Activated CD8-positive, alpha-beta memory T cell treated with anti-CD3 and anti-CD28 coated beads, Interleukin-2, amount 50 U/mL, for 48 hours (primary cell): ENCODE results near the gene IGFL2.
"Not testable (repeated sequence)": the region's sequence is repeated elsewhere in the genome, so short reads cannot be mapped to it uniquely, and the experiment has no call there.

Experiments
- DNase-seq: peaks from one replicate; pipeline ENCODE4 v3.0.0-alpha.2; 2020

Gene IGFL2

DNA sequence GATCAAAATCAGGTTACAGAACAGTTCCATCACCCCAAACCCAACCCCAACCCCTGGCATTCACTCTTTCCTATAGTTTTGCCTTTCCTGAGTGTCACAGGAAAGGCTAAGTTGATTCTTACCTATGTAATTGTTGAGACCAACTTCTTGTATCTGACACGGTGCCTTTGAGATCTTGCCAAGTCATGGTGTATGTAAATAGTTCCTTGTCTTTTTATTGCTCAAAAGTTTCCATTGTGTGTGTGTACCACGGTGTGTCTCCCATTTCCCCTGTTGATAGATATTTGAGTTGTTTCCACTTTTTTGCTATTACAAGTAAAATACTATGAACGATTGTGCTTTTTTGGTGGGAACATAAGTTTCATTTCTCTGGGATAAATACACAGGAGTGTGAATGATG lies 3.3 kb upstream of the IGFL2 start:
- DNase-seq = no peak

- DNase-seq = no peak
These were observed 785 bp upstream of the IGFL2 start for GRCh38 chr19:46147166-46147740.

- DNase-seq = no peak
These were observed 2.6 kb downstream of the IGFL2 start for GRCh38 chr19:46150606-46151005.

DNA sequence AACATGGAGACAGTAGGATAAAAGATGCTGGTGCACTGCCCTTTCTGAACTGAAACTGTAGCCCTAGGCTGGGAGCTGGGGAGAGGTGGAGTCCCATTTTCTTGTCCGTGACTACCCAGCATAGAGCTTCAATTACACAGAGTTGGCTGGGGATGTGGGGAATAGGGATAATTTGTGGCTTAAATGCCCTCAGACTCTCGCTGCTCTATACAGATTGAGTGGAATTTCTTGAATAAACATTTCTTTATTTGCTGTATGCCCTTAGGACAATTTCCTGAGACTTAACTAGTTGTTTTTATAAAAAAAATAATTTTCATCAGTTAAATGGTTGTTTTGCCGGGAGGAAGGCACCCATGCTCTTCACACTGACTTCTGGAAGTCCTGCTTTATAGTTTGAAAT lies 7.2 kb downstream of the IGFL2 start:
- DNase-seq = no peak

GRCh38 chr19:46159418-46160232 lies 11.6 kb downstream of the IGFL2 start:
- no peak for DNase-seq

DNA sequence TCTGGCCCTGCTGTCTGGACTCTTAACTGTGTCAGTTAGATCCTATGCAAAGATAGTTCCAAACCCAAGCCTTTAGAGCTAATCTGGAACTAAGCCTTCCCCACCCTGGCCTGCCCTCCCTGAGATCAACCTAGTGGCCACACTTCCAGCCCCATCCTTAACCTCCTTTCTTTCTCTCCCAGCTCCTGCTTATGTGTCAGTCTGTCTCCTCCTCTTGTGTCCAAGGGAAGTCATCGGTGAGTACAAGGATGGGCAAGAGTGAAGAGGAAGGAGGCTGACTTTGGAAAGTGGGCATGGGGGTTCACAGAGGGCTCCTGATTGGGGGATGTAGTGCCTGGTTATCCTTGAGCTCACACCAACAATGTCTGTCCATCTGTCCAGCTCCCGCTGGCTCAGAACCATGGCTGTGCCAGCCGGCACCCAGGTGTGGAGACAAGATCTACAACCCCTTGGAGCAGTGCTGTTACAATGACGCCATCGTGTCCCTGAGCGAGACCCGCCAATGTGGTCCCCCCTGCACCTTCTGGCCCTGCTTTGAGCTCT lies 12.3 kb downstream of the IGFL2 start:
- DNase-seq = no peak

DNA sequence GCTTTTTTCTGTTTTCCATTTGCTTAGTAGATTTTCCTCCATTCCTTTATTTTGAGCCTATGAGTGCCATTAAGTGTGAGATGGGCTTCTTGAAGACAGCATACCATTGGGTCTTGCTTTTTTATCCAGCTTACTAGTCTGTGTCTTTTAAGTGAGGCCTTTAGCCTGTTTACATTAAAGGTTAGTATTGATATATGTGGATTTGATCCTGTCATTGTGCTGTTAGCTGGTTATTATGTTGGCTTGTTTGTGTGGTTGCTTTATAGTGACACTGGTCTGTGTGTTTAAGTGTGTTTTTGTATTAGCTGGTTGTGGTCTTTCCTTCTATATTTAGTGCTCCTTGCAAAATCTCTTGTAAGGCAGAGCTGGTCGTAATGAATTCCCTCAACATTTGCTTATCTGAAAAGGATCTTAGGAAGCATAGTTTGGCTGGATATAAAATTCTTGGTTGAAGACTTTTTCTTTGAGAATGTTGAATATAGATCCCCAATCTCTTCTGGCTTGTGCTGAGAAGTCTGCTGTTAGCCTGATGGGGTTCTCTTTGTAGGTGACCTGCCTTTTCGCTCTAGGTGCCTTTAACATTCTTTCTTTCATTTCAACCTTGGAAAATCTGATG lies 13.7 kb downstream of the IGFL2 start:
- not testable (repeated sequence) for DNase-seq

DNA sequence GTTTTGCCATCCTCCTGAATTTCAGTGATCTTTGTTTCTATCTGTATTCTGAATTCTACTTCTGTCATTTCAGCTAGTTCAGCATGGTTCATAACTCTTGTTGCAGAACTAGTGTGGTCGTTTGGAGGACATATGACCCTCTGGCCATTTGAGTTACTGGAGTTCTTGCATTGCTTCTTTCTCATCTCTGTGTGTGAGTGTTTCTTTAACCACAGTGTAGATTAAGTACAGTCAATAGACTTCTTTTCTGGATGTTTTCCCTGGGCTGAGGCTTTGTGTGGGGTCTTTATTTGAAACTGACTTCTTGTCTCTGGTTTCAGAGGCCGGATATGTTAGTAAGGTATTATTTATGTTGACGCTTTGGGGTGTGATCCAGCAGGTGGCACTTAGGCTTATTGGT lies 14.7 kb downstream of the IGFL2 start:
- no peak for DNase-seq

GRCh38 chr19:46173886-46174480 lies 25.9 kb downstream of the IGFL2 start:
- no peak for DNase-seq

- DNase-seq = no peak
These were observed 28.2 kb downstream of the IGFL2 start for GRCh38 chr19:46176116-46176860.

DNA sequence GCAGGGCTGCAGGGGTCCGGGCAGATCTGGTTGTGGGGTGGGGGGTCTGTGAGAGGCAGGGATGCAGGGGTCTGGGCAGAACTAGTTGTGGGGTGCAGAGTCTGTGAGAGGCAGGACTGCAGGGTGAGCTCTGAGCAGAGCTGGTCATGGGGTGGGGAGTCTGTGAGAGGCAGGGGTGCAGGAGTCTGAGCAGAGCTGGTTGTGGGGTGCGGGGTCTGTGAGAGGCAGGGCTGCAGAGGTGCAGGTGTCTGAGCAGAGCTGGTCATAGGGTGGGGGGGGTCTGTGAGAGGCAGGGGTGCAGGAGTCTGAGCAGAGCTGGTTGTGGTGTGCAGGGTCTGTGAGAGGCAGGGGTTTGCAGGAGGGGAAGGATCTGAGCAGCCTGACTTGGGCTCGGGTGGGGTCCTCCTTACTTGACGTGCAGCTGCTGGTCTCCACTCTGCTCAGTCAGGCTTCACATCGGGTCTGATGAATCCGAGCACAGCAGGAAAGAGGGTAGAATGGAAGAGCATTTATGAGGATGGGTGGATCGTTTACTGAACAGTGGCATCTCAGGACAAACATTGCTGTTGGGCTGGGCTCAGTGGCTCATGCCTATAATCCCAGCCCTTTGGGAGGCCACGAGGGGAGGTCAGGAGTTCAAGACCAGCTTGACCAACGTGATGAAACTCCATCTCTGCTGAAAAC lies 31.2 kb downstream of the IGFL2 start:
- no peak for DNase-seq

DNA sequence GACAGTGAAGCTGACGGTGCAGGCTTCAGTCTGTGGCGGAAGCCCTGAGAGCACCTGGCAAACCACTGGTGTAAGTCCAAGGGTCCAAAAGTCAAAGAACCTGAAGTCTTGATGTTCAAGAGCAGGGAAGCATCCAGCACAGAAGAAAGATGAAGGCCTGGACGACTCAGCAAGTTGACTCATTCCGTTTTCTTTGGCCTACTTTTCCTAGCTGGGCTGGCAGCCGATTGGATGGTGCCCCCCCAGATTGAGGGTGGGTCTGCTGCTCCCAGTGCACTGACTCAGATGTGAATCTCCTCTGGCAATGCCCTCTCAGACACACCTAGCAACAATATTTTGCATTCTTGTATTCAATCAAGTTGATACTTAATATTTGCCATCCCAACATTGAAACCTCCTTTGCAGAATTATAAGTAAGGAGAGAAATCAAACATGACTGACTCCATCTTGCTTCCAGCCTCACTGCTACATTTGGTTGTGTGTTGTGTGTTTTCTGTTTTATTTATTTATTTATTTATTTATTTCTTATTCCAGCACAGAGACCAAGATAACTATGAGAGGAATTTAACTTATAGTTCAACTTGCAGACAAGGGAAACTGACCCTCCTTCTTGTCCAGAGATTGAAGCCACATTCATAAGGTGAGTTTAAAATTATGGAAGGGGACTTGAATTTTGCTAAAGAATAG lies 32.8 kb downstream of the IGFL2 start:
- no peak for DNase-seq

GRCh38 chr19:46181388-46181779 lies 33.3 kb downstream of the IGFL2 start:
- DNase-seq = no peak

- DNase-seq = no peak
These were observed 34.4 kb downstream of the IGFL2 start for GRCh38 chr19:46182476-46182875.

GRCh38 chr19:46184775-46185710 lies 37.0 kb downstream of the IGFL2 start:
- DNase-seq = not testable (repeated sequence)

DNA sequence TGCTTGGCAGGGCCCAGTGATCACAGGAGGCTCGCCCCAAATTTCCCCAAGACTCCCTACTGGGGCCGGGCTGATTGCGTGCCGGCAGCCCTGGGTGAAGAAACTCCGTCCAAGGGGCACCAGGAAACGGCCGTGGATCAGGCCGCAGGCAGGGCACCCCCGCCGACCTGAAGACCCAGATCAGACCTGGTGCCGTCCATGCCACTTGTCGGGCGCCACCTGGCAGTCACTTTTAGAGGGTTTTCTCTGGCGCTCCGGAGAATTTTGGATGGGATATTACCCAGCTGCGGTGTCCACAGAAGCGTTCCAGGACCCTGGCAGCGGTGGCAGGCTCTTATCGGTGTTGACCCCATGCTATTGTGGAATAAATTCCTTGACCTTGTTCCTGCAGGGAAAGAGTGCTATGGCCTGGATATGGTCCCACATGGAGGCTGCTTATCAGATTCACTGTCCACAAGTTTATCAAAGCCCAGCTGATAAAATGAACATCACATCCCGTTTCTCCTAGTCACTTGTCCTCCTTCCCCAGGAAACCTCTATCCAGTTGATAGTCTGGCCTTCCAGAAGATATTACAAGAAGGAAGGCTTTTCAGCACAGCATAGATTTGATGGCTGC lies 38.2 kb downstream of the IGFL2 start:
- DNase-seq = no peak

DNA sequence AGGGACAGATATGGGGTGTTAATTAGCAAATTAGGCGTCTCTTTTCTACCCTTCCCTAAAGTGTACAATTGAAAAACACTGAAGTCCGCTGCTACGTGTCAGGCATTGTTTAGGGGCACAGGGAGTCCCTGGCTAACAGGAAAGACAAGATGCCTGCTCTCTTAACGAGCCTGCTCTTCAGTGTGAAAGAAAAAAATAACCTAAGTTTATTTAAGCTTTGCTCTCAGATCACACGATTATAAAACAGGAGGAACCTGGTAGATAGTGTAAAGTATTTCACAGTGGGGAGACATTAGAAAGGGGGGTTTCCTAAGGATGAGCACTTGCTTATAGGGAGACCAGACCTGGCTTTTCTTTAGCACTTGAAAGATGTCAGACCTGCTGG lies 38.7 kb downstream of the IGFL2 start:
- no peak for DNase-seq

GRCh38 chr19:46189971-46190888 lies 42.2 kb downstream of the IGFL2 start:
- no peak for DNase-seq

- DNase-seq = no peak
These were observed 43.3 kb downstream of the IGFL2 start for GRCh38 chr19:46191356-46191755.
